ENCODE data around the gene COL4A1.

GRCh38 chr13:110310541-110311442 is 3.8 kb upstream of the COL4A1 start:
- TF ChIP-seq ZNF274 (IDR thresholded peaks at IDR 0.05; ENCODE audit: low read depth, low read length) (no peak), YY1 (IDR thresholded peaks at IDR 0.05; ENCODE audit: insufficient read depth, insufficient read length) (no peak)
